ENCODE data around the gene PLCE1.
A peak's percentile ranks its signal among the peaks of the same experiment; 100 is the strongest.

PLCE1 gene

DNA sequence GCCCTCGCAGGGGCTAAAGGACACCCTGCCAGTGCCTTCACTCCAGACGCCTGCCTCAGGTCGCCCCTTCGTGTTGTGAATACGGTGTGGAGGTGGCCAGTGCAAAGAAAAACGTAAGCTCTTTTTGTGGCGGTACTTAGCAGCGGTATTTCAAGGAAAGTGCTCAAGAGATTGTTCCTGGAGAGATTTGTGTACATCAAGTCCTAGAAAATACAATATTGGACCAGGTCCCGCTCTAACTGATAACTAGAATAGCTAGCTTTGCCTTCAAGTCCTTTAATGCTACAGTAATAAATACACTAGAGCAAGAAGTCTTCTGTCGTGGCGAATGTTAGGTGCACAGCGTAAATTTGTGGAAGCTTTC, 689 bp downstream of the PLCE1 start:
- DNase-seq (ENCODE audit: low spot score), result no peak

DNA sequence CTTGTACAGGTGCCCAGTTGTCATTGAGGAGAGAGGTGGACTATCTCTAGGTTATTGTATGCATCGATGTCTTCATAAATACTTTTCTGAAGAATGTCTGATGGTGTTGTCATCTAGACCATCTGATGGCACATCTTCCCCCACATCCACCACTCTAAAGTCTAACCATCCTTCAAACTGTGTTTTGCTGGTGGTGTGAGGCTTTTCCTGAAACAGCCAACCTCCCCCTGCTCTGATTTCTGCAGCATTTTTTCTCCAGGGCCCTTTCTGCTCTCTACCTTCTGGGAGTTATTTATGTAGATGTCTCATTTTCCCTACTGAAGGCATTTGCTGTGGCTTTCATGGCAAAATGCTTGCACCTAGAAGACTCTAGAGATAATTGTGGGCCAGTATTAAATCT, 1.5 kb downstream of the PLCE1 start:
- DNase-seq (ENCODE audit: low spot score), result no peak

DNA sequence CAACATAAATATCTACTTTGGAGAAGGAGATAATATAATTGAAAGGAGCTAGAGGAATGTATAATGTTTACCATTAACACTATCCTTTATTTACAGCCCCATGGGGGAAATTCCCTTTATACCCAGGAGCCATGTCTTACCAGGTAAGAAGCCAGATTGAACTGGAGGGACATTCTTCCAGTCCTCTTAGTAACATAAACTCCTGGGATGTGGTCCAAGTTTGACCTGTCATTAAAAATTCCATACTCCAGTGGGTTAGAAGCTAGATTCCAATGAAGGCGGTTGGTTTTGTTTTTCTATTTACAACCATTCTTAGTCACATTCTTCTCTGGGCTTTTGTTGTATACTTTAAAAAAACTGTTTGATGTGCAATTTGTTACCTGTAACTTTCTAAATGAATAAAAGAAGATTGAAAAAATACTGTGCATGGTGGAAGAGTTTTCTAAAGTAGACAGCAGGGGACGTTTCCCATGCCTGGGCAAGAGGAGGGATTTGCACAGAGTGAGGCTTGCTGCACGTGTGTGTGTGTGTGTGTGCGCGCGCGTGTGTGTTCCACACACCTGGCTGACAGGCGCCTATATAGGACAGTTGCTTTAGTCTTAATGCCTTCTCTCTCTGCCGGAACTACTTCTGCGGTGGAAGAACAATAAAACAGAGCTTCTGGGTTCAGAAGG, 2.0 kb downstream of the PLCE1 start:
- DNase-seq (ENCODE audit: low spot score), result peak; percentile 38

DNA sequence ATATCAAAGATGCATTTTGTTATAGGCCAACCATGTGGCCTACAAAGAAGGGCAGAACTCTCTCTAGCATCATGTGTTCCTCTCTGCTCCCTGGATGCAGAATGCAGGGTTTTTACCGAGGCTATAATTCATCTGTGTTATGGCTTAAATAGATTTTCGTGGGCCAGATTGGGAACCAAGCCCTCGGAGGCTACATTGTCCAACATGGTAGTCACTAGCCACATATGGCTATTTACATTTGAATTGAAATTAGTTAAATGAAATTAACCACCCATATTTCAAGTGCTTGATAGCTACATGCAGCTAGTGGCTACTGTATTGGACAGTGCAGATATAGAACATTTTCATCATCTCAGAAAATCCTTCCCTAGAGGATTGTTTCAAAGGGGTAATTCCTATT, 2.8 kb downstream of the PLCE1 start:
- no peak for DNase-seq (ENCODE audit: low spot score)

DNA sequence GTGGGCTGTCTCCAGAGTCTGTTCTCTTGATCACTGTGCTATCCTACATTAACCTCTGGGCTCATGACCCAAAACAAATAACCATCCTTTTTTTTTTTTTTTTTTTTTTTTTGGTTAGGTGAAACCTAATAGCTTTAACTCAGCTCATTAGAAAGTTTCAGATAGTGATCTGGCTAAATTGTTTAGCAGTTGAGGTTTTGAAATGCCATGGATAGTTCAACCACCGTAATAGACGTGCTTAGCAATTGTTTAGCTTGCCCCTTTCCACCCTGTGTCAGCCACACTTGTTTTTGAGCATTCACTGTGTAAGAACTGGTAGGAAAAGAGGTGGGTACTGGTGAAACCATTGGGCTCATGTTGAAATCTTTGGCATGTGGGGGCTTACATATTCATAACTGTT, 3.8 kb downstream of the PLCE1 start:
- no peak for DNase-seq (ENCODE audit: low spot score)

DNA sequence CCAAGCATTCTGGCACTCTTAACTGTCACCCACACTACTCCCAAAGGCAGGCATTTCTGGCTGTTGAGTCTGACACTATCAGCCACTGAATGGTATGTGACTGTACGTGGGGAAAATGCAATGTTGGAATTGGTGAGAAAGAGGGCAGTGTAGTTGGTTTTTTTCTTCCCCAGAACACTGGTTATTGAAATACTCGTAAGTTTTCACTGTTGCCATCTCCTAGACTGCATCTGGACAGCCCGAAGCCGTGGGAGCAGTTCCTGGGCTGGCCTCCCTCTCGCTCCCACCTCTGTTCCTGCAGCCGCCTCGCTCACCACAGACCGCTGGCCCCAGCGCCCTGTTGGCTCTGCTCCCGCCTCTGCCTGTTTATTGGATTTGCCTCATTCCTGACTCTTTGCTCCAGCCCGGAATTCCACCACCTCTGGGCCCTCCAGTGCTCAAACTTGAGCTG, 5.7 kb downstream of the PLCE1 start:
- DNase-seq (ENCODE audit: low spot score), result peak; percentile 74

DNA sequence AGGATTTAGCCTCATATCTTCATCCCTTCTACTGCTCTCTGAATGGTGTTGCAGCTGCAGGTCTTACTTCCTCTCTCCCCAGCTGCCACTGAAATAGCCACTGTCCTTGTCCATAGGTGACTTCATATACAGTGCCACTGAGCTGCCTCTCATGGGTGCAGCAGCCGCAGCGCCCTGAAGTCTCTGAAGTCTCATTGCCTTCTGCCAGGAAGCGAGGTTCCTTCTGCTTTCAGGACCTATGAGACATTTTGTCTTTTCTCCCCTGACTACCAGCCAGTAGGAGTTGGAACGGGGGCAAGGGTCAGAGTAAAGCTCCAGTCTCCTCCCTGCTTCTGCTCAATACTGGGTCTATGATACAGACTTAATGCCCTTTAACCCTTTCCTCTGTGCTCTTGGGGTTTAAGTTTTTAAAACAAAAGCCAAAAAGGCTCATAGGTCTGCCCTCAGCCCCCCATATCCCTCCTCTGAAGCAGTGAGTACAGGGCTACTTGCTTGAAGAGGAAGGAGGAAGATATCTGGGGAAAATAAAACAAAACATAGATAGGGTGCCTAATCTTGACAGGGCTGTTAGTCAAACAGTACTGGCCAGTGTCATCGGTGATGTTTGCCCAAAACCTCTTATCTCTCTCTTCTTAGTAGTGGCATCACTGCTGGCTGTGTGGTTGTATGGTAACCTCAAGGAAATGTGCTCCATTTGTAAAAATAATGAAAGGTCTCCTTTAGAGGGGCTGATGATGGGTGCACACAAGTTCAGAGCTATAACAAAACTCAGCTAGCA, 7.1 kb downstream of the PLCE1 start:
- no peak for DNase-seq (ENCODE audit: low spot score)

DNA sequence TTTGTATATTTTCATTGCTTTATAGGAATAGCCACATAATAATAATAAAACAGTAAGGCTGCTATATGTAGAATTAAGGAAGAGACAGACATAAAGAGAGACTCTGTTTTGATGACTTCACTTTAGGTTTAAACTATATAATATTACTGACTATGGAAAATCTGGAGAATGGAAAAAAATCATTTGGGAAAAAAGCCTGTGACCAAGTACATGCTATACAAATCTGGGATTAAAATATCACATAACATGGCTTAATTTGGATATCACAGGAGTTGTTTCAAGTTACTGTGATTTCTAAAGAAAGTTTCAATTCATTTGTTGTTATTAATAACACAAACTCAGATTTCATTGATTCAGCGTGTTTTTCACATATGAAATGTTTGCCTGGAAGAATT, 7.7 kb downstream of the PLCE1 start:
- DNase-seq (ENCODE audit: low spot score), result no peak

DNA sequence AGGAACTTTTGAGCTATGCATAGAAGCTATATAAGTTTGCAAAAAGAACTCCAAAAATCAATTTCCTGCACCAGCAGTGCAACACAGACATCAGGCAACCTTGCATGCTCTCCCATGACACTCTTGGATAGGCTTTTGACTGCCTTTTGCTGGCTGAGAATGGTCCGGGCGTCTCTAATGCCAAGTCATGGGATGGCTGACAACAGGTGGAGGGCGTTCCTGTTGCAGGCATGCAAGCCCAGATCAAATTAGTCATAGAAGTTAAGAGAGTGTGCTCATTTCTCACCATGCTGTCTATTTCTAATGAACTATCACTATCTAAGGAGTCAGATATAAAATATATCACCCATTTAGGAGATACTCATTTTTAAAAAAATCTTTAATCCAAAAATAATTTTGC, 8.4 kb downstream of the PLCE1 start:
- DNase-seq (ENCODE audit: low spot score), result no peak

DNA sequence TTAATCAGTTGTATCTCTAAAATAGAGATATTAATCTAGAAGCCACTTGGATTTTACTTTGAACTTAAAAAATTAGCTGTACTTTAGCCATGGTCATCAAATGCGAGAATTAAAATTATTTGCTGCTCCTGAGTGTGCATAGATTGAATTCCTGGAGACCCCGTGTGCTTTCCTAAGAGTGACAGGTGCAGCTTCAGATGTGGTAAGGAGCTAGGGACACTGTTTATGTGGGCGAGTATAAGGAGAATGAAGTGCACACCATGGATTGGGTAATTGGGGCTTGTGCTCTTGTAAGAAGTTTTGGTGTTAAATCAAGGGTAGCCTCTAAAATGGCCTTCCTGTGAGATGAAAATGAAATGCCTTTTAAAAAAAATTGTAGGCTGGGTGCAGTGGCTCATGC, 9.8 kb downstream of the PLCE1 start:
- no peak for DNase-seq (ENCODE audit: low spot score)

DNA sequence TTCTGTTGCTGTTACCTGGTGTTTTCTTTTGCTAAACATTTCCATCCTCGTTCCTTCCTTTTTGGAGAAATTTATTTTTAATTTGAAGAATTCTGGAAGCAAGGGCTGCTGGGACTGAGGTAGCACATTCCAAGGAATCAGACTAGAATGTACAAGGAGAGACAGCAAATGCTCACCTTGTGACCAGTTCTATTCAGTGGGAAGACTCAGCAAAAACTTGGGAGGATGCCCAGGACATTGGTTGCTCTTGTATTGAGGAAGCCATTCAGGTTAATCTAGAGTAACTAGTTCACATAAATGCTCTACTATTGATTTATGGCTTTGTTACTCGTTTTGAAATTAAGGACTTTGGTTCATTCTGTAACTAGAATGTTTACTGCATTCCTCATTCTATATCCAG, 11.3 kb downstream of the PLCE1 start:
- no peak for DNase-seq (ENCODE audit: low spot score)

DNA sequence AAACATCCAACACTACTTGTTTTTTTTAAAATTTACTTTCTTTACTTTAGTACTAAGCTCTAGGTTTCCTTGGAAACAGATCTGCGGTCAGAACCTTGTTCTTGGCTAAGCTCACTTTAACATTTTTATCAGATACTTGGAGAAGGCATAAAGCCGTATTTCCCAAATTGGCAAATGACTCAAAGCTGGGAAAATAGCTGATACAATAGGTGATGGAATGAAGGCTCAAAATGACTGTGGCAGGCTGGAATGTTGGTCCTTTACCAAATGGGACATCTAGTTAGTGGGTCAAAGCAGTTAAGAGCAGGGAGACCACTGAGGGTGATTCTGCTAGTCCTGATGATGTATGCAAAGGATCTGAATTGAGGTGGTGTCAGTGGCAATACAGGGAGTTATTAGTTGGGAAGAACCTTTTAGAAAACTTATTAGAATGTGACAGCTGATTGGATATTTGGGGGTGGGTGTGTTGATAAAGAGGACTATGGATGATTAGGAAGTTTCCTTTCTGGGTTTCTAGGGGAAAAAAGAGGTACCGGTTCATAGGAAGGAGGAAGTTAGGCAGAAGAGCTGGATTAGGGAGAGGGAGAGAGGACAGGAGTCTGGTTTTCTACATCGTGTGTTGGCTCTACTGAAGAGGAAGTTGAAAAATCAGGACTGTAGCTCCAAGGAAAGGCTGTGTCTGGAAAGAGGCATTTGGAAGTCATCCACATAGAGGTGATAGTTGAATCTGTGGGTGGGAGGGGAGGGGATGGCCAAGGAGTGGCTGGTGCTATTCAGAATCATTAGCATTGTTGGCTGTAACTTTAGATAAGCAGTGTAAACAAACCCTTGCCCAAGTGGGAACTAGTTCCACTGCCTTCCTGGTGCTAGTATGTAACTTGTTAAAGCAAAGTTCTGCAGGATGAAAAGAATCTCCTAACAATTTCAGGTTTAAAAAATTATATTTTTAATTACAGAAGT, 13.1 kb downstream of the PLCE1 start:
- DNase-seq (ENCODE audit: low spot score), result peak; percentile 73

DNA sequence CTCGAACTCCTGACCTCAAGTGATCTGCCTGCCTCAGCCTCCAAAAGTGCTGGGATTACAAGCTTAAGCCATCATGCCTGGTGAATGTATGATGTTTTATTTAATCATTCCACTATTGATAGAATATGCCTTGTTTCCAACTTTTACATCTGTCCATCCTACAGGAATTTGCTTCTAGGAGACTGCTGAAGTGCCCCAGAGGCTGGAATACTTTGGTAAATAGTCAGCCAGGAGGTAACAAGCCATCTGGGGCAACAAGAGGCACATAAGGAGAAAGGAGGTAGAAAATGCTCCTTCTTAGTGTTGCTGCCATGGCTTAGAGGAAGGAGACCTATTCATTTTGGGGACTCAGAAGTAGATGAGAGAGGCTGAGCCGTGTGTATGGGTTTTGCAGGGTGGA, 14.8 kb downstream of the PLCE1 start:
- no peak for DNase-seq (ENCODE audit: low spot score)

DNA sequence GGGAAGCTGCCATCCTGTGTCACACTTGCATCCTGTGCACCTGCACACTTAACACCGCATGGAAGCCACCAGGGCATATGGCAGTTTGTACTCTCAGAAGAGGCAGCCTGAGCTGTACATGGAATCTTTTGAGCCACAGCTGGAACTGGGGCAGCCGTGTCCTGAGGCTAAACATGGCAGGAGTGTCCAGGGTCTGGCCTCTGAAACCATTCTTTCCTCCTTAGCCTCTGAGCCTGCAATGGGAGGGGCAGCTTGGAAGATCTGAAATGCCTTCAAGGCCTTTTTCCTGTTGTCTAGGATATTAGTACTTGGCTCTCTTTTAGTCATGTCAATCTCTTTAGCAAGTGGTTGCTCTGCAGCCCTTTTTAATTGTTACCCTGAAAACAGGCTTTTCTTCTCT, 16.4 kb downstream of the PLCE1 start:
- no peak for DNase-seq (ENCODE audit: low spot score)

DNA sequence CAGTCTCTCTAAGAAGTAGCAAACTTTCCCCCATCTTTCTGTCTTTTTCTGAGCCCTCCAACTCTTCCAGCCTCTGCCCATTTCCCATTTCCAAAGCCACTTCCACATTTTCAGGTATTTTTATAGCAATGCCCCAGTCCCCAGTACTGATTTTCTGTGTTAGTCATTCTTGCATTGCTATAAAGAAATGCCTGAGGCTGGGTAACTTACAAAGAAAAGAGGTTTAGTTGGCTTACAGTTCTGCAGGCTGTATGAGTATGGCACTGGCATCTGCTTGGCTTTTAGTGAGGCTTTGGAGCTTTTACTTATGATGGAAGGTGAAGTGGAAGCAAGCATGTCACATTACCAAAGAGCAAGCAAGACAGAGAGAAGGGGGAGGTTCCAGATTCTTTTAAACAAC, 17.2 kb downstream of the PLCE1 start:
- DNase-seq (ENCODE audit: low spot score), result no peak

DNA sequence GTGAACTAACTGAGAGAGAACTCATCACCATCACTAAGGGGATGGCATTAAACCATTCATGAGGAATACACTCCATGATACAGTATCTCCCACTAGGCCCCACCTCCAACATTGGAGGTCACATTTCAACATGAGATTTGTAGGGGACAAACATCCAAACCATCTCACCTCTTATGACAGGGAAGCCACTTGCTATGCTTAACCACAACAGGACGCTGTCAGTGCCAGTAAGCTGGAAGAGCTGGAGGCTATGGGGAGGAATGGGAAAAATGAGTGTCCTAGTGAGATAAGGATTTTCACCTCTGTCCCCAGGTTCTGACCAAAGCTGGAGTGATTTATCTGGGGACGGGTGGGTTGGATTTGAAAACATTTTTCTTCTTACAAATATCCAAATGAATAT, 17.6 kb downstream of the PLCE1 start:
- no peak for DNase-seq (ENCODE audit: low spot score)

DNA sequence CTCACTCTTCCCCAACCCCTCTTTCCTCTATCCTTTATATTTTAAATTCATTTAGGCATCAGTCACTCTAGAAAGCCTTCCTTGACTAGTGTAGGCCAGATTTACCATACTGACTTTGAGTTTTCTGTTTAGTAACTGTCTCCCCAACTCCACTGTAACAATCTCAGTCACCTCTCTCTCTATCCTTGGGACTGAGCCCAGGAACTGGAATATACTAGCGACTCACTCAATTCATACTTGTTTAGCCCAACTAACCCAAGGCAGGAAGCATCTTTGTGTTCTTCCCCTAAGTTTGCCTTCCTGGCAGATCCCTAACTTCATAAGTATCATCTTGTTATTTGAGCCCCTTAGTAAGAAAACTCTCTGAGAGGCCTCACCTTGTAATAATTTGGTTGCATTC, 19.1 kb downstream of the PLCE1 start:
- DNase-seq (ENCODE audit: low spot score), result peak; percentile 21

DNA sequence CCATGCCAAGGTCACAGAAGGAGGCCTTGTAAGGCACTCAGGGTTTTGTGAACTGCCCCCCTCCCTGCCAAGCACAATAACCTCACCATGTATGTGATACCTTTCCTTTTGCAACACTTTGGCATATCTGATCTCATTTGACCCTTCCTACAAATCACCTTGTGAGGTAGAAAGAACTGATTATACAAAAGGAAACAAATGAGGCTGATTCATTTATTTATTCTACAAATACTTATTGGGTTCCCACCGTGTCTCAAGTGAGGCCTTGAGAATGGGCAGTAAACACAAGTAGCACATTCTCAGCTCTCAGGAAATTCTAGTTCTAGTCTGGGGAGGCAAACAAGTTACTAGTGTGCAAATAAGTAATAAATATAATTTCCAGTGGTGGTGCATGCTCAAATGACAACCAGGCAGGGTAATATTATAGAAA, 19.6 kb downstream of the PLCE1 start:
- no peak for DNase-seq (ENCODE audit: low spot score)

DNA sequence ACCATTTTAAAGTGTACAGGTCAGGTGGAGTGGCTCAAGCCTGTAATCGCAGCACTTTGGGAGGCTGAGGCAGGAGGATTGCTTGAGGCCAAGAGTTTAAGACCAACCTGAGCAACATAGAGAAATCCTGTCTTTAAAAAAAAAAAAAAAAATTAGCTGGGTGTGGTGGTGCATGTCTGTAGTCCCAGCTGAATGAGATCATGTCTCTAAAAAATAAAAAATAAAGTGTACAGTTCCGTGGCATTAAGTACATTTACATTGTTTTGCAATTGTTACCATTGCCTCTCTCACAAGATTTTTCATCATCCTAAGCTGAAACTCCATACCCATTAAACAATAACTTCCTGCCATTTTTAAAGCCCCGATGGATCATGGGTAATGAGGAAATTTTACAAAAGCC, 20.6 kb downstream of the PLCE1 start:
- no peak for DNase-seq (ENCODE audit: low spot score)

DNA sequence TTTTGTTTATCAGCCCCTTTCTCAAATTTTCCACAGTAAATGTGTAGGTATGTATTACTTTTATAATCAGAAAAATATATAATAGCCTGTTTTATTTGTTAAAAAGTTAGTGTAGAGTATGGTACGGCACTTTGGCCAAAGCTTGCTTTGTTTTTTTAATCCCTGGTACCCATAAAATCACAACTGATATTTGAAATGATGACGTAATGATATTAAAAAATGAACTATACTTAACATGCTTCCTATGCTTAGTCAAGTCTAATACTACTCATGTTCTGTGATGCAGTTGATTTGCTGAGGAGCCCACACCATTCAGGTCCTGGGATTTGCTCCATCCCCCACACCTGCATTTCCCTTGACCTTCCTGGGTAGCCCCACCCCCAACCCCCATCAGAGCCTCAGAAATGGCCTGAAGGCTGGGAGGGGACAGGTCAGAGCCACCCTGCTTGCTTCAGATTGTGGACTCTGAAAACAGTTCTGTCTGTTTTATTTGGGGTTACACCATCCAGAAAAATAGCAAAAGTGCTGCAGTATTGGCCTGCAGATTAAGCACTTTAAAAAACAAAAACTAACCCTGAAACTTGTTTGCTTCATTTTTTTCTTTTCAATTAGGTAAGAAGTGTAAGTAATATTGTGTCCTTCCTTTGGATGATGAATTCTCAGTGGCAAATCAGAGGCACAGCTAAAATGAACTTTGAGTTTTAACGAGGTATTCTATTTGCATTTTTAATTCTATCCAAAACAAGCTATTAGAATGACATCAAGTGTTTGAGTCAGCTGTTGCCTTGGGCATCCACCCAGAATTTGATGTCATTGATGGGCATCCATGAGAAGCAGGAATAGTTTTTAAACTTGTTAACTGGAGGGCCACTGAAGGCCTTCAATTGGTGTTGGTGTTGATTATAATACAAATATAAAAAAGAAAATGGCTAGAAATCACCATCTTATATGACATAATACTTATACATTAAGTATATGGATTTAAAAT, 23.3 kb downstream of the PLCE1 start:
- DNase-seq (ENCODE audit: low spot score), result no peak

DNA sequence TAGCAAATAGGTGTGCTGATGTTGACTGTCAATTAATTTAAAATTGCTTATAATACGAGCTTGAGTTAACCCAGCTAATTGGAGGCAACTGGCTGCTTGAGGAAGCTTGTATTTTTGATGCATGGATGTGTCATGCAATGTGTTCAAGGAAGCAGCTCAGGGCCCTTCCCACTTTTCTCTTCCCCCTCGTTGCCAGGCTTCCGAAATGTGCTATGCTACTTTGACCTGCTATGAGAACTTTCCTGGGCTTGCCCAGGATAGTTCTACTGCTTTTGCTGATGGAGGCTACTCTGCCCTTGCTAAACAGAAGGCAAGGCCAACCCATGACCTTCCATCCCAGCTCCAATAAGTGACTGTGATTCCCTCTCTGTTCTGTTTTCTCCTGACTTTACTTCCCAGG, 24.4 kb downstream of the PLCE1 start:
- no peak for DNase-seq (ENCODE audit: low spot score)

DNA sequence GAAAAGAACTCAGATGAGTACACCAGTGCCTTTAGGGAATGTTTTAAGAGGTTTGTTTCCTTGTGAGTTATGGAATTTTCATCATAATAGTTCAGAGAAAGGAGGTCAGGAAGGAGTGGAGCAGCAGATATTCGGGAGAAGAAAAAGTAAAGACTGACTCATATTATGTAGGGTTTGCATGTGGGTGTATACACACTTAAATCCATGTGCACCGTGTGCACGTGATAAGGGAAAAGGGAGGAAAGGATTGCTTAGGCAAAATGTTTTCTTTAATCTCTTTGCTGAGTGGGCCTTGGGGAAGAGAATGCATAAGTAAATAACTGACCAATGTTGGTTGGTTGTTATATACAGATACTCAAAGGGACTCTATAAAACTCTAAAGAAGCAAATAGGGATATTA, 30.2 kb downstream of the PLCE1 start:
- DNase-seq (ENCODE audit: low spot score), result no peak

Measured in GM03348 (cell line).